GM19468 (cell line): ENCODE data around the gene CD99.

ENCODE experiments used
- ATAC-seq: cut with Tn5 transposase; IDR thresholded peaks from one replicate; pipeline ENCODE4 v1.9.1; 2021; ENCODE audit warnings: mild to moderate bottlenecking, moderate library complexity, moderate number of reproducible peaks; ENCODE audit not compliant: unreplicated experiment; ENCODE audit errors: extremely low read depth

Gene CD99

GRCh38 chrX:2690856-2691542, at the start of gene CD99:
Gene CD99 (plus strand): TSS chrX:2691295. CDS start chrX:2691361, 66 bp downstream.
- peak; percentile 66 for ATAC-seq

DNA sequence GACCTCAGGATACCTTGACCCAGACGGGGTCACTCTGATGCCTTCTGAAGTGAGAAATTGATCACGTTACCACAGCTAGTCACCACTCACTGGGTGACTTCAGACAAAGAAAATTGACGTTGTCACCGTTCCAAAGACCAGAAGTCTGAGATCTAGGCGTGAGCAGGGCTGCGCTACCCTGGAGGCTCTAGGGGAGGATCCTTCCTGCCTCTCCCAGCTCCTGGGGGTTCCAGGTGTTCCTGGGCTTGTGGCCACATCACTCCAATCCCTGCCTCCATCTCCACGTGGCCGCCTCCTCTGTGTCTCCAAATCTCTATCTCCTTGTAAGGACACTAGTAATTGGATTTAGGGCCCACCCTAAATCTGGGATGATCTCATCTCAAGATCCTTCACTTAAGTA, 48.9 kb upstream of the CD99 start:
- ATAC-seq = no peak

DNA sequence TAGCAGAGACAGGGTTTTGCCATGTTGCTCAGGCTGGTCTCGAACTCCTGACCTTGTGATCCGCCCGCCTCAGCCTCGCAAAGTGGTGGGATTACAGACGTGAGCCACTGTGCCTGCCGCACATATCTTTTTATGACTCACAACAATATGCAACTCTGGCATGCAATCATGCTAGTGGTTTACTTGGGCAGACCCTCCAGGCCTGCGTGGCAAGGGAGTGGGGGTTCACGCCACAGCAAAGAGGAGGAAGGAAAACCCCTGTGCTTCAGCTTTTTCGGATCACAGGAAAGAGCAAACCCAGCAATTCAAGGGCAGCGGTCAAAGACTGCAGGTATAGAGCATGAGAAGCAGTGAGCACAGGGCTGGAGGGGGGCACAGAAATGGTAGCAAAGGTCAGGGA, 48.3 kb upstream of the CD99 start:
- no peak for ATAC-seq

DNA sequence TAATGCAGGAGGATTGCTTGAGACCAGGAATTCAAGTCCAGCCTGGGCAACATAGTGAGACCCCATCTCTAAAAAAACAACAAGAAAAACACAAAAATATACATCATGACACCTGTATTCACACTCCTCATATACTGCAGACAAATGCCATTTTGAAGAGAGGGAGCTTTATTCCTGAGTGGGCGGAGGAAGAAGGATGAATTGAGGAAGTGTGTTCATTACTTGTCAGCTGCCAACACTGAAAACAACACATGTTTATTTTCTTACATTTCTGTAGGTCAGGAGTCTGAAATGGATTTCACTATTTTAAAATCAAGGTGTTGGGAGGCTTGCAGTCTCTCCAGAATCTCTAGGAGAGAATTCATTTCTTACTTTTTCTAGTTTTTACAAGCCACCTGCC, 47.2 kb upstream of the CD99 start:
- ATAC-seq = no peak

- ATAC-seq = no peak
Observed at GRCh38 chrX:2645563-2645962, 45.5 kb upstream of the CD99 start.

- ATAC-seq = no peak
Observed at GRCh38 chrX:2647627-2648026, 43.5 kb upstream of the CD99 start.

DNA sequence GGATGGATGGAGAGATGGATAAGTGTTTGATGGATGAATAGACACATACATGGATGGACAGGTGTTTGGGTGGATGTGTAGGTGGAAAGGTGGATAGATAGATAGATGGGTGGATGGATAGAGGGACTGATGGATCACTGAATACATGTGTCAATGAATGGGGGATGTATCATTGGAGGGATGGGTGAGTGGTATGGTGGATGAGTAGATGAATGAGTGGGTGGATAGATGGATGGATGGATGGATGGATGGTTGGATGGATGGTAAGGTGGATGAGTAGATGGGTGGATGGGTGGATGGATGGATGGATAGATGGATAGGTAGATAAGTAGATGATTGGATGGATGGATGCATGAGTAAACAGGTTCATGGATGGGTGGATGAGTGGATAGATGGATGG, 41.1 kb upstream of the CD99 start:
- no peak for ATAC-seq

DNA sequence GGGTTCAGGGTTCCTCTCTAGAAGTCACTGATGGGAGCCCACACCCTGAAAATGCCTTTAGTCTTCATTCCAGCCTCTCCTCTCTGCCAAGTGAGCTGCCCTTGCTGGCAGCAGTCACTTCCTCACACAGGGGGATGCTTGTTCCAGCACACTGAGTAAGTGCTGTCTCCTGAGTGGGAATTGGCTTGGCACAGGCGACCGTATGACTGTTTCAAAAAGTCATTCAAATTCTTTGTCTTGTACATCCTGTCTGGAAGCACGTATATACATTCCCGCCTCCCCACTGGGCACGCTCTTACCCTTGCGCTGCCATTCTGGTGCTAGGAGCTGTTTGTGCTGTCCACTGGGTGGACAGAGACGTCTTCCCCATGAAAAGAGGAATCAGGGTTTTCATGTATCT, 40.2 kb upstream of the CD99 start:
- no peak for ATAC-seq

DNA sequence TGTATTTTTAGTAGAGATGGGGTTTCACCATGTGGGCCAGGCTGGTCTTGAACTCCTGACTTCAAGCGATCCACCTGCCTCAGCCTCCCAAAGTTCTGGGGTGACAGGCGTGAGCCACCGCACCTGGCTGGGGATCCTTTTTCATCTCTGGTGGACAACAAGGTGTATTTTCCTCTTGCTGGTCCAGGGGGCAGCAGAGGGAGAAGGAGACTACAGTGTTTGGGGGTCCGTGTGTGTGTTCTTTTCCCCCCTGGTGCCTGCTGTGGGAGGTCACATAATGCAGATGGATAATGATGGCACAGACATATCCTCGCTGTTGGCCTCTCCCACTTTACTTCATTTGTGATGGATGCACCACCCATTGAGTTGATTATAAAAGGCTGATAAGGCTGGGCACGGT, 39.0 kb upstream of the CD99 start:
- ATAC-seq = no peak

DNA sequence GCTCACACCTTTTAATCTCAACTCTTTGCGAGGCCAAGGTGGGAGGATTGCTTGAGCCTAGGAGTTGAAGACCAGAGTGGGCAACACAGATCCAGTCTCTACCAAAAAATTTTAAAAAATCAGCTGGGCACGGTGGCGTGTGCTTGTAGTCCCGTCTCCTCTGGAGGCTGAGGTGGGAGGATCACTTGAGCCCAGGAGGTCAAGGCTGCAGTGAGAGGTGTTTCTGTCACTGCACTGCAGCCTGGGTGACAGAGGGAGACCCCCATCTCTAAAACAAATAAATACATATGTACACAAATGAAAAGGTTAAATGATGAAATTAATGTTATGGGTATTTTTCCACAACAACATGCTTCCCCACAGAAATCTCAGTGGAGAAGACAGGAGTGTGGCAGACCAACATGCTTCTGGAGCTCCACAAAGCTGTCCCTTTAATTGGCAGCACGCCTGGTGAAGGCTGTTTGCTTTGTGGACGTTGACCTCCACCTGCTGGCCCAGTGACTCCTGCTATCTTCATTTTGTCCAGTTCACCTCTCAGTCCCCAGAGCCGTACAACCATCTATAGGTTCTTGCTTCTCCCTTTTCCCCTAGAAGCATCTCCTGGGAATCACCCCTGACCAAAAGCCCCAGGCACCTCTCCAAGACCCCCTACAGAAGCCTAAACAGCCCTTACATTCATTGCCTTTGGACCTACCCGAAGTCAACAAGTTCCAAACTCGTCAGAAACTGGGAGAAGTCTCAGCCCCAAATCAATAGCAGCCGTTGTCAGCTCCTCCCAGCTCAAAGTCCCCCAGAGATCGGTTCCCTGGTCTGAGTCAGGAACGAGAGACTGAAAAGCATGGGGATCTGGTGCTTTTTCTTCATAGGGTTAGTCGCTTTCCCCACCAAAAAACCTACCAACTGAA, 36.4 kb upstream of the CD99 start:
- no peak for ATAC-seq

DNA sequence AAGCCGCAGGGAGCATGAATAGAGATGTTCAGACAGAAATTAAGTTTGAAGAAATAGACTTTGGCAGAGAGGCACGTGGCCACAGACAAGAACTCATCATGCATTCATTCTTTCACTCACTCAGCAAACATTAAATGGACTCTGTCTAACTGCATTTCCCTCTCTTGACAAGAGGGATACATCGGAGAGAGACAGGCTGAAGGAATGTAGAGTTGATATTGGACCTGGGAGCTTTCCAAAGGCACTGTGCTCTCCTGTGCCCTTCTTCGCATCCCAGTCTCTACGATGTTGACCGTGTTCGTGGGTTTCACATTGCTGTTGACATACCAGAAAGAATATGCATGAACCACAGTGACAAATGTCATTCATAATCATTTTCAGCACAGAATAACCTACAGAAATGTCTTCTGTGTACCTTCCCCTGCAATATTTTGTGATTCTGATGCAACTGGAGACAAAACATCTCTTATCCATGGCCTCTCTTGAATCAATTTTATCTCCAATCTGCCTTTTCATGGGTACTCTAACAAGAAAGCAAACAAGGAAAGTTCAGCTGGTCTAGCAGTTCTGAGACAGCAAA, 34.7 kb upstream of the CD99 start:
- ATAC-seq = no peak

DNA sequence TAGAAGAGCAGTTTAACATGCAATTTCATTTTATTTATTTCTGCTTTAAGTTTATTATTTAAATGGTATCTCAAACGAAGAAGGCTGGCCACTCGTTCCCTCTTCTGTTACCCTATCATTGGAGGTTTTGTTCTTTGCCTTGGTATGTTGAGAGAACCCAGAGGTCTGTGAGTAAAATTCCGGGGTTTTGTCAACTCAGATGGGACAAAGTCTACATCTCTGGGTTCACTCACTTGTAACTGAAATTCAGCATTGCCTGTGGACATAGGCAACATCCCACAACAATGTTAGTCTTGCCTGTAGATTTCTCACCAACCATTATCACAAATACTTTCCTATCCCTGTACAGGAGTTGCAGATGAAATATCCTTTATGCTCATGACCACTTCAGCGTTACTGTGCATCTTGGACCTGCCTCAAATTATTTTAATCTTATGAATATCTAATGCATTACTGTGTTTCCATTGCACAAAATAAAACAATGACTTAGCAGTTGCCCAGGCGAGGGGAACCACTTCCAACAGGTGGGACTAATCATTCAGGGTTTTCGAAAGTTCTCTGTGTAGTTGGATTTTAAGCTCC, 33.5 kb upstream of the CD99 start:
- ATAC-seq = no peak

GRCh38 chrX:2658585-2659292, 32.4 kb upstream of the CD99 start:
- peak; percentile 39 for ATAC-seq

GRCh38 chrX:2662586-2662985, 28.5 kb upstream of the CD99 start:
- no peak for ATAC-seq

GRCh38 chrX:2664502-2664901, 26.6 kb upstream of the CD99 start:
- no peak for ATAC-seq

DNA sequence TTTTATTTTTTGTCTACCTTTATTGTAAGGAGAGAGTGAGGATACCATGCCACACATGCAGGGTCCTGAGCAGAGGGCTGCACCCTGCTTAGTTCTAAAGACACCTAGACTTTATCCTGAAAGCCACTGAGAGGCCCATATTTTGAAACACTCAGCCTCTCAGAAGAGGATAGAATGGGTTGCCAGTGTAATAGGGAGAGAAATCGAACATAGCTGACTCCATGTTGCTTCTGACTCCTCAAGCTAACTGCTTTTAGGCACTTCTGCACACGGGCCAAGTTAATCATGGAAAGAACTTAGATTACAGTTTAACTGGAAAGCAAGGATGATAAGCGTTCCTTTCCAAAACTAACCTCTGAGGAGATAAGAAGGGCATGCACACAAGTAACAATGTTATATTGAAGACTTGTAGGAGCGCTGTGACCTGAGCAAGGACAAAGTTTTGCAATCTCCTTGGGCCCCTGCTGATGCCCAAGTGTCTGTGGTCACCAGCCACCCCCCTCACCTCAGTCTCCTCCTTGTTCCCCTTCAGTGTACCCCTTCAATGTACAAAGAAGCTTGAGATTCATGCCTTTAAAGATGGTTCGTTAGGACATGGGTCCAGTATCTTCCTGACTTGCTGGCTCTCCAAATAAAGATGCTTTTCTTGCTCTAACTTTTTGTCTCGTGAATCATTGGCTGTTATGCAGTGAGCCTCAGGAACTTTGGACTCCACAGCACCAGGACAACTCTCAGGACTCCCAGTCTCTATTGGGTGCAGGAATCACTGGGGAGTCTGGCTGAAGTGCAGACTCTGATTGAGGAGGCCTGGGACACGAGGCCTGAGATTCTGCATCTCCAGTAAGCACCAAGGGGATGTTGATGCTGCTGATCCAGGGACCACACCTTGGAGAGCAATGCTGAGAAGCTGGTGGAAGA, 25.4 kb upstream of the CD99 start:
- no peak for ATAC-seq

DNA sequence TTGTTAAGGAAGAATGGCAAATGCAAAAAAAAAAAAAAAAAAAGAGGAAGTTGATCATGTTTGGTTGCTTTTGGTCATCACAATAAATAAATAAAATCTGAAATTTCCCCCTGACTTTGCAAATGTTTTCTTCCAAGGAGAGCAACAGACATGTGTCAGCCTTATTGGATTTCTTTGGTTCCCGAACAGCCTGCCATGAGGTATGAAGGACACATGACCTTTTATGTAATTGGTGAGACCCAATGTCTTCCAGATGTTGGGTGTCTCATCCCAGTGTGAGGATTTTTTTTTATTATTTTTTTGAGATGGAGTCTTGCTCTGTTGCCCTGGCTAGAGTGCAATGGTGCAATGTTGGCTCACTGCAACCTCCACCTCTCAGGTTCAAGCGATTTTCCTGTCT, 24.6 kb upstream of the CD99 start:
- ATAC-seq = no peak

DNA sequence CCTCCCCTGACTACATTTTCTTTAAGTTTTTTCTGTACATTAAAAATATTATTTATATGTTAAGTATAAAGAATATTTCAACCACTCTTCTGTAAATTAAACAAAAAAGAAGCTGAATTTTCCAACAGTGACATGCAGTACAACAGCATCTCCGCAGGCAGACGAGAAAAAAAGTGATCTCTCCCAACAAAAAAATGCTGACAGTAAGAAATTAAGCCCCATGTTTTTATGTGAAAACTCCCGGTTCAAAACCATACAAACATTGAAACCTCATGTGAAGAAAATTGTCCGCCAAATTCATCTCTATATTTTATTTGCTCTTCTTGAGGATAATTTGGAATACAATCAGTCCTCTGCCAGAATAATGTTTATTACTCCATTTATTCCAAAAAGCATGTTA, 20.1 kb upstream of the CD99 start:
- no peak for ATAC-seq

- no peak for ATAC-seq
Observed at GRCh38 chrX:2672084-2672483, 19.0 kb upstream of the CD99 start.
